Neuron (in vitro differentiated cells): ENCODE data around the gene FNDC11.
"Not testable (repeated sequence)": the region's sequence is repeated elsewhere in the genome, so short reads cannot be mapped to it uniquely, and the experiment has no call there.

Experiments used
- H2AFZ ChIP-seq: one replicate; pipeline ENCODE4 v1.6.1; 2013; ENCODE audit warnings: low read depth, mild to moderate bottlenecking, inconsistent platforms, low read length, moderate library complexity
- H3K27me3 ChIP-seq: one replicate; pipeline ENCODE4 v1.6.1; 2013; ENCODE audit warnings: low read length; ENCODE audit not compliant: insufficient read depth
- H3K36me3 ChIP-seq: one replicate; pipeline ENCODE4 v1.6.1; 2013; ENCODE audit warnings: low read length; ENCODE audit not compliant: insufficient read depth
- H3K4me1 ChIP-seq: one replicate; pipeline ENCODE4 v1.6.1; 2013; ENCODE audit warnings: low read length; ENCODE audit not compliant: insufficient read depth
- H3K4me3 ChIP-seq: 2 replicates; pipeline ENCODE4 v1.5.1; 2013; ENCODE audit warnings: mild to moderate bottlenecking, low read length, moderate library complexity
- H3K9me3 ChIP-seq: one replicate; pipeline ENCODE4 v1.6.1; 2013; ENCODE audit warnings: low read length

FNDC11 gene

GRCh38 chr20:63557481-63557891, 3.5 kb downstream of the FNDC11 start:
- Histone ChIP-seq H3K9me3 (no peaks in the 10 kb centered on the region), H3K4me3 (no peak overlapping the region), H3K27me3 (no peaks in the 10 kb centered on the region), H2AFZ (no peak overlapping the region), H3K4me1 (peaks cover 10% of the 10 kb centered on the region), H3K36me3 (no peaks in the 10 kb centered on the region)

DNA sequence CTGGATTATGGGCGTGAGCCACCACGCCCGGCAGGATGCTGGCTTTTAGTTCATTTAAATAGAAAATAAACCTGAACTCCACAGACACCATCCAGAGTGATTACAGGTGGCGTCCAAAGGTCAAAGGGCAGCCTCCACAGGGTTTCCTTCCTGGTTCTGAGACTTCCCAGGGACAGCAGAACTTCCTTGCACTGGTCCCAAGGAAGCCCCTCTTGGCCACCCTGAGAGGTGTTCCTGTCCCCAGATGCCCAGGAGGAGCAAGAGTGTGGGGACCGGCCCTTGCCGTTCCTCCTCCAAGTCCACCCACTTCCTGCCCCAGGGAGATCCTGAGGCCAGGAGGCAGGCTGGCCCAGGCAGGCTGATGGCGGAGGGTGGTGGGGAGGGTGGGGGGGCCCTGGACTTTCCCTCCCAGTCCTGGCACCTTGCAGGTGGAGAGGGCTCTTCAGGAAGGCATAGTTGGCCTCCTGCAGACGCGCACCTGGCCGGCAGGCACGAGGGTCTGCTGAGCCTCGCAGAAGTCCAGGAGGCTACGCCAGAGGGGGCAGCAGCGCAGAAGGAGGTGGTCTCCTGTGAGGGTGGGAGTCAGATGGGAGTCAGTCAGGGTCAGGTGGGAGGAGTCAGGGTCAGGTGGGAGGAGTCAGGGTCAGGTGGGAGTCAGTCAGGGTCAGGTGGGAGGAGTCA, 5.0 kb downstream of the FNDC11 start:
- H3K4me1 ChIP-seq = peaks cover 10% of the 10 kb centered on the region
- H3K36me3 ChIP-seq = no peaks in the 10 kb centered on the region
- H3K9me3 ChIP-seq = no peaks in the 10 kb centered on the region
- H3K4me3 ChIP-seq = no peak overlapping the region
- no peak overlapping the region for H2AFZ ChIP-seq
- H3K27me3 ChIP-seq = no peaks in the 10 kb centered on the region

GRCh38 chr20:63559485-63560332, 5.8 kb downstream of the FNDC11 start:
- not testable (repeated sequence) for H3K9me3 ChIP-seq, H3K4me3 ChIP-seq, H3K4me1 ChIP-seq

GRCh38 chr20:63560333-63560805, 6.4 kb downstream of the FNDC11 start:
- Histone ChIP-seq H3K36me3 (no peaks in the 10 kb centered on the region), H3K9me3 (no peaks in the 10 kb centered on the region), H3K4me3 (no peak overlapping the region), H3K4me1 (no peaks in the 10 kb centered on the region), H3K27me3 (no peaks in the 10 kb centered on the region), H2AFZ (no peak overlapping the region)

More at GRCh38 chr20:63559485-63560332, 5.8 kb downstream of the FNDC11 start:
- not testable (repeated sequence) for H3K27me3 ChIP-seq, H2AFZ ChIP-seq, H3K36me3 ChIP-seq

DNA sequence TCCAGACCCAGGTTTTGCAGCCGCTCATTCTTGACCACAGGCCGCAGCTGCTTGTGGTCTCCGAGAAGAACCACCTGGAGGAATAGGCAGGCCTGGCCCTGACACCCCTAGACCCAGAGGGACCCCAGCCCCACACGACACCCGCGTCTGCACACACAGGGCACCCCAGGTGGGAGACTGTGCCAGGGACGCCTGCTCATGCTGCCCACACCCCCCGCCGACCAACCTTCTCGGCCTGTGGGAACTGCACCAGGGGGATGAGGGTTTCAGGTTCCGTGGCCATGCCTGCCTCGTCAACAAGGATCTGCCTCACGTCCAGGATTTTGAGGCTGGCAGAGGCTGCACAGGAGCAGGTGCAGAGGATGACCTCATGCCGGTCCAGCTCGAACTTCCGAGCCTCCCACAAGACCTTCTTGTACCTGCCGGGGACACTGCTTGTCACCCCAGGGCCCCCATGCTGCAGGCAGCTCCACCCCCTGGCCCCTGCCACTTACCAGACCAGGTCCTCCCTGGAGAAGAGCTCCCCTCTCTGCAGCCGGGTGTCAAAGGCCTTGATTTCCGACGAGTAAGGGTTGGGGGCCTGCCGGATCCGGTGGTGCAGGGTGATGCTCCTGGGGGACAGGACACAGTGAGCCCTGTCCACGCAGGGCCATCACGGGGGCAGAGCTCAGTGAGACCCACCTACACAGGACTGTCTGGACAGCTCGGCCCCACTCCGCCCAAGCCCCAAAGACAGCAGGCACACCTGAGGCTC, 7.1 kb downstream of the FNDC11 start:
- H3K4me3 ChIP-seq = no peak overlapping the region

DNA sequence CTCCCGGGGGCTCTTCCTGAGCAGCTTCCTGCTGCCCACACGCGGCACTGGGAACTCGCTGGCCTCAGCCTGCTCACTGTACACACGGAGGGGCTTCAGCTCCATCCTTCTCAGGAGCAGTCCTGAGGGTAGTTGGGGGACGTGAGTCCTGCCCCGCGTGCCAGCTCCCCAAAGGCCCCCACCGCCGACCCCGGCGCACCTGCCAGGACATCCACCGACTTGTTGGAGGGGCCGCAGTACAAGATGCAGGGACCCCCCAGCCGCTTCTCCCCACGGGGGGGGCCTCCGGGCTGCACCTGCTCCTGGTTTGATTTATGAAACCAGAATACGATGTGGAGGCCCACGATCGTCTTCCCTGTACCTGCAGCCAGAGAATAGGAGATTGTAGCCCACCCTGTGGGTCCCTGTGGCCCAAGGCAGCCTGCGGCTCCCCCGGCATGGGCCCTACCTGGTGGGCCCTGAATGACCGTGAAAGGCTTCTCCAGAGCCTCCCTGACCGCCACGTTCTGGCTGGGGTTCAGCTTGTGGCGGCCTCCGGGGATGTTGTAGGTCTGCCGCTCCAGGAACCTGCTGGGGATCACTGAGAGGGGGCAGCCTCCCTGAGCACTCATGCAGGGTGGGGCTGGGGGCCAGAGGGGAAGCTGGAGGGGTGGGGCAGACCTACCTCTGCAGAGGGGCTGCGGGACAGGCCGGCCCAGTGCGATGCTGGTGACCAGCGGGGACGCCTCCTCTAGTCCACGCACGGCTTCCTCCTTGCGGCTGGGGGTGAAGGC, 7.9 kb downstream of the FNDC11 start:
- Histone ChIP-seq H3K4me3 (no peak overlapping the region), H3K4me1 (no peaks in the 10 kb centered on the region), H3K36me3 (no peaks in the 10 kb centered on the region)

More for the DNA sequence above, 7.1 kb downstream of the FNDC11 start:
- Histone ChIP-seq H3K9me3 (no peaks in the 10 kb centered on the region), H3K4me1 (no peaks in the 10 kb centered on the region), H3K27me3 (no peaks in the 10 kb centered on the region), H3K36me3 (no peaks in the 10 kb centered on the region), H2AFZ (no peak overlapping the region)

GRCh38 chr20:63562461-63563224, 8.7 kb downstream of the FNDC11 start:
- Histone ChIP-seq H2AFZ (no peak overlapping the region), H3K9me3 (no peaks in the 10 kb centered on the region), H3K36me3 (no peaks in the 10 kb centered on the region), H3K4me1 (no peaks in the 10 kb centered on the region), H3K27me3 (no peaks in the 10 kb centered on the region), H3K4me3 (no peak overlapping the region)

More for the DNA sequence above, 7.9 kb downstream of the FNDC11 start:
- Histone ChIP-seq H3K9me3 (no peaks in the 10 kb centered on the region), H2AFZ (no peak overlapping the region), H3K27me3 (no peaks in the 10 kb centered on the region)

GRCh38 chr20:63563225-63563935, 9.4 kb downstream of the FNDC11 start:
- Histone ChIP-seq H2AFZ (no peak overlapping the region), H3K27me3 (no peaks in the 10 kb centered on the region), H3K9me3 (no peaks in the 10 kb centered on the region), H3K4me3 (no peak overlapping the region), H3K36me3 (no peaks in the 10 kb centered on the region), H3K4me1 (no peaks in the 10 kb centered on the region)

- no peaks in the 10 kb centered on the region for H3K27me3 ChIP-seq
- H3K4me1 ChIP-seq = no peaks in the 10 kb centered on the region
- no peaks in the 10 kb centered on the region for H3K36me3 ChIP-seq
- no peak overlapping the region for H2AFZ ChIP-seq
- H3K9me3 ChIP-seq = no peaks in the 10 kb centered on the region
- H3K4me3 ChIP-seq = no peak overlapping the region
These were observed 10.3 kb downstream of the FNDC11 start for GRCh38 chr20:63564036-63564810.

DNA sequence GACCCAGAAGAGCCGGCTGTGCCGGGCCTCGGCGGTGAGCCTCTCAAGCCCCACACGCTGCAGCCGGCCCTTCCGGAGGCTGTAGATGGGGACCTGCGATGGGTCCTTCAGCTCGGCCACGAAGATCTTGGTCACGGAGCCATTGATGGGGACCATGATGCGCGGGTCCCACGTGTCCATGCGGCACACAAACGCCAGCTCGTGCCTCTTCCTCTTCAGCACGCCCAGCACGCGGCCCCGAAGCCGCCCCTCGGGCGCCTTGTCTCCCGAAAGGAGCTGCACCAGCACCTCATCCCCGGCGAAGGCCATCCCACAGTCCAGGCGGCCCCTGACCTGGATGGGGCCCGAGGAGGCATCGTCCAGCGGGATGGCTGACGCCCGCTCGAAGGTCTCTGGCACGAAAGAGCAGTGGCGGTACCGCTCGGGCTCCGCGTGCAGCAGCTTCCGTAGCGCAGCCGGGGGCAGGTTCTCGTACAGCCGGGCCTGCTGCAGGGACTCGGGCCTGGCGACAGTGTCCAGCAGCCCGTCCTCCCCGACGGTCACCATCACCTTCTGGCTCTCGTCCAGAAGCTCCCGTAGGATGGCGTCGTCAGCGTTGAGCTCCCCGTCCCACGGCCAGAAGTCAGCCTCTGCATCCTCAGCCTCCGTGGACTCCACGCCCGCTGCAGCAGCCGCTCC, 11.2 kb downstream of the FNDC11 start:
- H2AFZ ChIP-seq = no peak overlapping the region
- no peaks in the 10 kb centered on the region for H3K9me3 ChIP-seq
- no peaks in the 10 kb centered on the region for H3K27me3 ChIP-seq
- no peak overlapping the region for H3K4me3 ChIP-seq
- H3K4me1 ChIP-seq = no peaks in the 10 kb centered on the region
- H3K36me3 ChIP-seq = no peaks in the 10 kb centered on the region
